Measurements from ENCODE around the gene GRIA3. TPM values are rescaled to one million over a fixed set of nuclear protein-coding genes. Genes with fewer than 3 reads are reported as not detected.

Gene GRIA3
- total RNA-seq, 1 experiment from 2014 or later: not detected

- no peak for DNase-seq (ENCODE audit: low read depth)
These were observed 9.0 kb downstream of the GRIA3 start for GRCh38 chrX:123193101-123193500.

DNA sequence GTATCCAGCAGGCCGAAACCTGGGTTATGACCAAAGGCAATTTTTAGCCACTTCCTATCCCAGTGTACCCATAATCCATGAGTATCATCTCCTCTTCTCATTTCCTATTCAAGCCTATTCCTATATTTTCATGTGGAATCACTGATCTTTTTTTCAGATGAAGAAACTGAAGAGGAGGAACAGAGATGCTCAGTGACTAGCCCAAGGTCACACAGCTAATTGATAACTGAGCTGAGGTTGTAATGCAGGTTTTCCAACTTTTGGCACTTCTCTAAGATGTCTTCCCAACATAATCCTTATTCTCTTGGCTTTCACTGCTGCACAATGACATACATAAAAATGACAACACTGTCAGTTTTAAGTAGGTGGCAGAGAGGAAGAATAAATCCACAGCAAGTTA, 15.3 kb downstream of the GRIA3 start:
- DNase-seq (ENCODE audit: low read depth): no peak

GRCh38 chrX:123201720-123202119, 17.6 kb downstream of the GRIA3 start:
- DNase-seq (ENCODE audit: low read depth): no peak

DNA sequence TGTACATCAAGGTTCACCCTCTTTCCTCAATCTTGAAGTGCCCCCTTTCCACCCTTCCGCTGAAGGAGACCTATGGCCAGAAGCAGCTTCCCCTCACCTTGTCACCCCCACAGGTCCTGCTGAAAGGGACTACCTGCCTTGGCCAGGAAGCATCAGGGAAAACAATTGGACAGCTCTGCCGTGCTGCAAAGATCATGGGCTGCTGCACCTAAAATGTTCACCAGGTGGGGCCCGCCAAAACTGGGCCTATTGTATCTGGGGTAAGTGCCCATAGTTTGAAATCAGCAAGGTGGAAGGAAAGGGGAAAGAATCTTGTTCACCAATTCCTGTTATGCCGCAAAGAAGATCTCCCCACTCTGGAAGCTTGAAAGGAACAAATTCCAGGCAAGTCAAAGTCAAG, 18.4 kb downstream of the GRIA3 start:
- DNase-seq (ENCODE audit: low read depth): no peak

DNA sequence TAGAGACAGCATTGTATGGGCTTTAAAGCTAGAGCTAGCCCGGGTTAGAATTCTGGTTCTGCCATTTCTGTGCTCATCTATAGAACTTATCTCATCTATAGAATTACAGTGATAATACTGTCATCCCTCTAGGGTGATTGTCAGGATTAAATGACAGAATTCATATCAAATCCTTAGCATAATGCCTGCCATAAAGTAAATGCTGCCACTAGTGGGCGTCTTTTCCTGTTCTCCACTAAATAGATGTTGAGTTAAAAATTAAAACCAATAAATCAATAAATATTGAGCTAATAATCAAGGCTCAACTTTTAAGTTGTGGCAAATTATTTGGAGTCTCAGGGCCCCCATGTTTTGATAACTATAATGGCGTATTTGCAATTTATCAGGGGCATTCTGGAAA, 19.7 kb downstream of the GRIA3 start:
- DNase-seq (ENCODE audit: low read depth): no peak

GRCh38 chrX:123206176-123206575, 22.1 kb downstream of the GRIA3 start:
- no peak for DNase-seq (ENCODE audit: low read depth)

- no peak for DNase-seq (ENCODE audit: low read depth)
These were observed 26.2 kb downstream of the GRIA3 start for GRCh38 chrX:123210252-123210651.

DNA sequence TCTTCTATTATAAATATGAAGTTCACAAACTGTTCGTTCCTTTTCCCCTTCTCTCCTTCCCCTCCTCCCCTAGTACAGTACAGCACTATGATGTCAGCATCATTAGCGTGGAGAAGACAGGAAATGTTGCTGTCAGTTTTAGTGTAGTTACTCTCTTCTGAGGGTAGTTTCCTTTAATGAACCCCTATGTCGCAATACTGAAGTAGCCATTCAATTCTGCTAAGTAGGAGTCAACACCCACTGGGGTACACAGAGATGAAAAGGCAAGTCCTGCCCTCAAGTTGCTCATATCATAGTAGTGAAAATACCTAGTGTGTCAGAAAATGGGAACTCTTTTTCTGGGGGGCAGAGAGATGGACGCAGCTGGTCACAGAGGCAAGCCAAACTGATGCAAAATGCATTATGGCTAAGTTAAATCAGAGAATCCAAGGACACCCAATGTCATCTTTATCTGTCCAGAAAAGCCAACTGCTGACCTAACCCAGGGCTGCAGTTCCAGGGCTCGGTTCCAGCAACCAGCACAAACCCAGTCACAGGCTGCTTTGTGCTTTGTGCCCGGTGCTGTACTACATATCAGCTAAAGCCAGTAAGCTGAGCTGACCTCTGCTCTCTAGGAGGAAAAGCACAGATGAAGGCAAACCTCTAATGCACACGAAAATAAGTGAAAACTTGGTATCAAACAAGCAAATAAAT, 31.5 kb downstream of the GRIA3 start:
- no peak for DNase-seq (ENCODE audit: low read depth)

DNA sequence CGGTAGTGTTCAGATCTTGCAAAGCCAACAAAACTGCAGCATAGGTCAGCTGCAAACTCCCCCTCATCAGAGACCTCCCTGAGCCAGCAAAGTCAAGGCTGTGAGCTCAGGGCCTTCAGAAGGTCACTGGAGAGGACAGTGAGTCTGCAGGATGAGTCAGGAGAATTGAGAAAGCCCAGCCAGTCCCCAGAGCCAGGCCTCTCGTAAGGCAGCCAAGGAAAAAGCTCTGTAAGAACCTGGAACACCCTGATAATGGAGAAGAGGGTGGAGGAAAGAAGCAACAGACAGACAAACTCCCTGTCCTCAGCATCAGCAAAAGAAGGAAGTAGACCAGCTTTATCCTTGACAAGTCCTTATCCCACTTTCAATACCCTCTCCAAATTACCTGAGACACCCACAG, 33.0 kb downstream of the GRIA3 start:
- DNase-seq (ENCODE audit: low read depth): no peak

DNA sequence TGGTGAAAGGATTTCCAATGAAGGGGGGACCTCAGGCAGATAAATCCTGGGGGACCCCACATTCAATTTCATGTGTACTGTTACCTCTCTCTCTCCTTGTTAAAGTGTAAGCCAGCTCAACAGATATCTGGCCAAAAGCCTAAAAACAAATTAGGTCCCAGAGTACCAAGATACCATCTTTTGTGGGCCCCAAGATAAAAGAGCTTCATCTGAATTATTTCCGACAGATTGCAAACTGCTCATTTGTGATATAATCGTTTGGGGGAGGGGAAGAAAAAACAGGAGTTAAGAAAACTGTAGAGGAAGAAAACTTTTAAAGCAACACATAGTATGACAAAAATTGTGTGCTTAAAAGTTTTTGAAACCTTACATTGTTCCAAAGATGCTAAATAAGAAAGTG, 33.6 kb downstream of the GRIA3 start:
- no peak for DNase-seq (ENCODE audit: low read depth)

- DNase-seq (ENCODE audit: low read depth): no peak
These were observed 35.8 kb downstream of the GRIA3 start for GRCh38 chrX:123219916-123220315.

DNA sequence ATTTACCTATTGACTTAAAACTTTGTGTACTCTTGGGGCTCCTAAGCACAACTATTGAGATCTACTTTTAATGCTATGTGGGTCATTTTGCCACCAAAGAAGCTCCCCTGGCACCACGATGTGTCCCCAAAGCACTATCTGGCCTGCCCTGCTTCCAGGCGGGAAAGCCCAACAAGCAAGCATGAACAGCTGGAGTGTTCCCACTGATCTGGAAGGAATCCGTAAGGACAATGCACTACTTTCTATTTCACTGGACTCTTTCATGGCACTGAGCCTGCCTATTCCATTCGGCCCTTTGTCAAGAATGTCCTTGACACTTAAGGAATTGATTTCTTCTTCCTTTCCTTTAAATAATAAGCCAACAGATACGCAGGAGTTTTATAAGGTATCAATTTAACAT, 38.8 kb downstream of the GRIA3 start:
- DNase-seq (ENCODE audit: low read depth): no peak

DNA sequence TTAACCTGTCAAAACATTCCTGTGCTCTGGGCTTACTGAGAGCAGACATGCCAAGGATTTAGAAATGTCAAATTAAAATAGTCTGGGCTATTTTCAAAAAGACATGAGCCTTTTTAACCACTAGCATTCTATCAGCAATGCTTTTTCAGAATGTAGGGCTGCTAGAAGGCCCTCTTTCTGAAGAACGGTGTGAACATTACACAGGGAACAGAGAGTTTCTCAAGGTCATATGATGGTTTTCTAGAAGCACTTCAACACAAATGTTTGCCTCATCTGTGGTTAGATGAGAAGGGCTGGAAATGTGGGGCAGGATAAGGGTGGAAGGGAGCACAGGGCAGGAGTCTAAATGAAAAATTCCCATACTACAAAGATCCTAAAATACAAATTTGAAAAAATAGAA, 39.3 kb downstream of the GRIA3 start:
- DNase-seq (ENCODE audit: low read depth): no peak

- no peak for DNase-seq (ENCODE audit: low read depth)
These were observed 39.8 kb downstream of the GRIA3 start for GRCh38 chrX:123223859-123224258.

GRCh38 chrX:123230798-123231197, 46.7 kb downstream of the GRIA3 start:
- DNase-seq (ENCODE audit: low read depth): no peak

- DNase-seq (ENCODE audit: low read depth): no peak
These were observed 52.8 kb downstream of the GRIA3 start for GRCh38 chrX:123236859-123237258.

DNA sequence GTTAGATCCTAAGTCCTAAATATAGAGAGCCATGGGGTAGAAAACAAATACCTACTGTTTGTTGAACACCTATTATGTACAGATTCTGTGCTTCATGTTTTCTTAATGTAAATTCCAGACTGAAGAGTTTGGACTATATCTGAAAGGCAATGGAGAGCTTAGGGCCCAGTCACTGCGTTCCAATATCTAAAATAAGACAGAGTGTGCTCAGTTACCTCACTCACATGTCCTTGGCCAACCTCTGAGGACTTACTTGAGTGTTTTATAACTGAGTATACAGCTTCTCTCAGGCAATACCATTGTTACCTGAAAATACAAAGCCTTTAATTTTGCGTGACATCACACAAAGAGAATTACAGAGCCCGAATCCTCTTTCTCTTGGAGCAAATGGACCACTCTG, 53.2 kb downstream of the GRIA3 start:
- no peak for DNase-seq (ENCODE audit: low read depth)

DNA sequence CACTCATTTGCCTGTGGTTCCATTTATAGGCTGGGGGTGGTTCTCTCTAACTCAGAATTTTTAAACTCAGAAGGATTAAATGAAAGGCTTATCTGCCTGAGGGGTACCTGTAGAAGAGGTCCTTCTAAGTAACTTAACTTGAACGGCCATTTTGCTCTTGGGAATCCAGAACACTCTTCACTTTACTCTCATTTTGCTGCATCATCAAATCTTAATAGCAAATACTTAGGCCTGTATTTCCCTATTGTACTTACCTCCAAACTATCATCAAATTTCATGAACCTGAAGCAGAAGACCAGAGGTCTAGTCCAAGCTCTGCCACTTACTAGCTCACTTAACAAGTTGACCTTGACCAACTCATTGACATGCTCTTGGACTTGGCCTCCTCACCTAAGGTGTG, 70.4 kb downstream of the GRIA3 start:
- no peak for DNase-seq (ENCODE audit: low read depth)

GRCh38 chrX:123256378-123256777, 72.3 kb downstream of the GRIA3 start:
- no peak for DNase-seq (ENCODE audit: low read depth)

GRCh38 chrX:123260920-123261418, 76.9 kb downstream of the GRIA3 start:
- DNase-seq (ENCODE audit: low read depth): no peak

GRCh38 chrX:123263270-123263669, 79.2 kb downstream of the GRIA3 start:
- DNase-seq (ENCODE audit: low read depth): no peak

DNA sequence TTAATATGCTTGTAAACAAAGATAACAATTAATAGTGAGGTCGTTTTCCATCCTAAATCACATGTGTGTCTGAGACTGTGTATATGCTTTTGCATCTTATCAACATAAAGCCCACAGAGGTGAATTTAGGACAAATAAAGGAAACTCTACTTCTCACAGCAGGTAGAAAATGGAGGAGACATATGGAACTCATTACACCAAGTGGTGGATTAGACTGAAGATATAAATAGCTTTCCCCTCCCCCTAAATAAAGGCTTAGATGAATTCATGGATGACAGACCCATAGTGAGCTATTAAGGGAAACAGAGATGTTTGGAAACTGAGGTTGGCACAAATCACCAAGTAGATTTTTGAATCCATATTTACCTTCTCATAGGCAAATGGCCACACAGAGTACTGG, 79.7 kb downstream of the GRIA3 start:
- DNase-seq (ENCODE audit: low read depth): no peak

DNA sequence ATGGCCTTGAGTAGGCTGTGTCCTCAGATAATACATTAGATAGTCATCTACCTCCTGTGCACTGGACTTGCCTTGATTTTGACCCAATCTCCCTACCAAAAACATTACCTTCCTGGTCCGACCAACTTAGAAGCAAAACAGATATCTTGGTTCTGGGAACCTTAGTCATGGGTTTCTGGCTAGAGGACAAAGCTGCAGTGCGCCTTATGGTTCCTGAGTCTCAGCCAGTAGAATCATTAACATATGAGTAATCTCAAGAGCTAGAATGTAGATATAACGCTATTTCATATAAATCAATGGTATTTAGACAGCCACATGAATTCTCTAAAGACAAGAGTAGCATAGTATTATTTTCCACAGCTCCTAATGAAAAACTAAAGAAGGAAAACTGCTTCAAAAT, 83.1 kb downstream of the GRIA3 start:
- no peak for DNase-seq (ENCODE audit: low read depth)

GRCh38 chrX:123271902-123272301, 87.8 kb downstream of the GRIA3 start:
- DNase-seq (ENCODE audit: low read depth): no peak
